Thyroid gland (tissue), 4 donors: Measurements from ENCODE around the gene ADCY9. TPM values are rescaled to one million over a fixed set of nuclear protein-coding genes. Genes with fewer than 3 reads are reported as not detected.
"Not testable (repeated sequence)": the region's sequence is repeated elsewhere in the genome, so short reads cannot be mapped to it uniquely, and the experiment has no call there.

Experiments used
- DNase-seq, 2 donors: peaks; one replicate each; pipeline ENCODE4 v3.0.0-alpha.2; 2019
- H3K27ac ChIP-seq, 3 donors: fragments of 200-600 bp; sonication (generic); 1 replicate in 2 of 3; 2 replicates in 1 of 3; pipeline ENCODE4 v1.5.1; 2016 to 2019; ENCODE audit warnings: mild to moderate bottlenecking in 1 of 3, moderate library complexity in 1 of 3
- H3K27me3 ChIP-seq: fragments of 200-600 bp; sonication (generic); one replicate; pipeline ENCODE4 v1.5.1; 2019
- H3K36me3 ChIP-seq, 2 donors: fragments of 200-600 bp; sonication (generic); one replicate each; pipeline ENCODE4 v1.5.1; 2016 to 2019
- H3K4me1 ChIP-seq, 2 donors: fragments of 200-600 bp; sonication (generic); one replicate each; pipeline ENCODE4 v1.5.1; 2017 to 2019
- H3K4me3 ChIP-seq, 3 donors: fragments of 200-600 bp; sonication (generic); replicated peaks in 1 of 3; 1 replicate in 2 of 3; 2 replicates in 1 of 3; pipeline ENCODE4 v1.5.1; 2016; ENCODE audit warnings: mild to moderate bottlenecking in 1 of 3
- H3K9me3 ChIP-seq: fragments of 200-600 bp; sonication (generic); one replicate; pipeline ENCODE4 v1.5.1; 2017
- CTCF ChIP-seq, 6 experiments: fragments of 200-600 bp in 3 of 6; fragments of 450-650 bp in 3 of 6; sonication (generic) in 3 of 6; IDR thresholded peaks; one replicate each; pipeline ENCODE4 v1.5.1; 2016 to 2019; ENCODE audit warnings: antibody characterized with exemption in 6 of 6, mild to moderate bottlenecking in 2 of 6, inconsistent platforms in 1 of 6, moderate library complexity in 1 of 6
- POLR2A ChIP-seq, 2 donors: fragments of 450-650 bp; IDR thresholded peaks; one replicate each; pipeline ENCODE4 v1.6.1; 2017; ENCODE audit warnings: antibody characterized with exemption in 2 of 2, mild to moderate bottlenecking in 2 of 2, moderate library complexity in 1 of 2
- WGBS, 2 donors: methylation state at CpG; one replicate each; pipeline ENCODE4 v1.1.5; 2017; 5-methylcytosine and 5-hydroxymethylcytosine counted together
- intact Hi-C: fragments of 100-400 bp; cut with DNase I; formaldehyde crosslinking; loops from one replicate; pipeline ENCODE4 v1.15.1; 2023
- total RNA-seq, 4 donors: library from RNA; depleted of rRNA; stranded (reverse); fragments of >200 nt; gene quantifications; one replicate each; pipeline ENCODE4 v1.2.3, GENCODE V29; 2016

ADCY9 gene
- total RNA-seq, 4 donors from 2014 or later, result 61.4 to 123 (median 94.1) TPM

GRCh38 chr16:3934491-3935181, 181.6 kb downstream of the ADCY9 start:
- no peak for DNase-seq
- Histone ChIP-seq H3K9me3 (no peaks in the 10 kb centered on the region), H3K27me3 (no peaks in the 10 kb centered on the region), H3K4me1 (peaks cover 15 to 17% of the 10 kb centered on the region in 2 donors), H3K36me3 (no peaks in the 10 kb centered on the region), H3K27ac (no peak overlapping the region), H3K4me3 (no peak overlapping the region)
- TF ChIP-seq CTCF (IDR thresholded peaks at IDR 0.05) (no peak), POLR2A (IDR thresholded peaks at IDR 0.05) (no peak)
- 83 to 84% methylated on average over 13 of the region's 13 CpGs for WGBS, 2 donors
- intact Hi-C loops, result loop anchor here (10.0 kb wide), 1 partner anchor 180 kb away; the partner anchor contains the start of gene ADCY9

DNA sequence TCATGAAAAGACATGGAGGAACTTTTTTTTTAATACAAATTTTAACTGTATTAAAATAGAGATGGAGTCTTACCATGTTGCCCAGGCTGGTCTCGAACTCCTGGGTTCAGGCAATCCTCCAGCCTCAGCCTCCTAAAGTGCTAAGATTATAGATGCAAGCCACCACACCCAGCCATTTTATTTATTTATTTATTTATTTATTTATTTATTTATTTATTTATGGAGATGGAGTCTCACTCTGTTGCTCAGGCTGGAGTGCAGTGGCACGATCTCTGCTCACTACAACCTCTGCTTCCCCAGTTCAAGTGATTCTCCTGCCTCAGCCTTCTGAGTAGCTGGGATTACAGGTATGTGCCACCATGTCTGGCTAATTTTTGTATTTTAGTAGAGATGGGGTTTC, 189.1 kb downstream of the ADCY9 start:
- WGBS, 2 donors, result 97 to 98% methylated on average over 2 of the region's 2 CpGs
- H3K36me3 ChIP-seq, H3K4me1 ChIP-seq, H3K27ac ChIP-seq, intact Hi-C loops, H3K27me3 ChIP-seq, DNase-seq, H3K4me3 ChIP-seq, H3K9me3 ChIP-seq: not testable (repeated sequence)

DNA sequence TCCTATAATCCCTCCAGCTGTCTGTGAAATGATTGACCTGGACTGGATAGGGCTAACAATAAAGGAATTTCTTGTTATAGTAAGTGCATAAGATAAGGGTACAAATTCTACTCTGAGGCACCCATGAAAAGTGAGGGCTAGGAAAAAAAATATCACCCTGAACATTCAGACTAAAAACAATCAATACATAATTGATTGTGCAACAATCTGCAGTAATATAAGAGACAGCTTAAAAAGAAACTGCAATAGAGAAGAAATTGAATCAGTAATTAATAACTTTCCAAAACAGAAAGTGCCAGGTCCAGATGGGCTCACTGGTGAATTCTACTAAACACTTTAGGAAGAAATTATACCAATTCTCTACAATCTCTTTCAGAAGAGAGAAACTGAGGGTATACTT, 191.5 kb downstream of the ADCY9 start:
- H3K4me3 ChIP-seq, result no peak overlapping the region
- intact Hi-C loops, result no loop called here

GRCh38 chr16:3922241-3922640, 194.0 kb downstream of the ADCY9 start:
- no peaks in the 10 kb centered on the region for H3K9me3 ChIP-seq
- H3K27ac ChIP-seq, result no peak overlapping the region
- H3K4me3 ChIP-seq, result no peak overlapping the region
- H3K36me3 ChIP-seq, result no peaks in the 10 kb centered on the region
- DNase-seq, result no peak
- intact Hi-C loops, result no loop called here
- H3K4me1 ChIP-seq, result no peaks in the 10 kb centered on the region
- TF ChIP-seq CTCF (IDR thresholded peaks at IDR 0.05) (no peak), POLR2A (IDR thresholded peaks at IDR 0.05) (no peak)
- WGBS, 2 donors, result 54 to 74% methylated on average over 12 to 13 of the region's 13 CpGs
- no peaks in the 10 kb centered on the region for H3K27me3 ChIP-seq

More for the DNA sequence above, 191.5 kb downstream of the ADCY9 start:
- H3K4me1 ChIP-seq, result no peaks in the 10 kb centered on the region
- H3K27ac ChIP-seq, result no peak overlapping the region
- no peaks in the 10 kb centered on the region for H3K36me3 ChIP-seq
- no peak for DNase-seq
- no peaks in the 10 kb centered on the region for H3K9me3 ChIP-seq
- no peak for TF ChIP-seq CTCF (IDR thresholded peaks at IDR 0.05)
- H3K27me3 ChIP-seq, result no peaks in the 10 kb centered on the region

DNA sequence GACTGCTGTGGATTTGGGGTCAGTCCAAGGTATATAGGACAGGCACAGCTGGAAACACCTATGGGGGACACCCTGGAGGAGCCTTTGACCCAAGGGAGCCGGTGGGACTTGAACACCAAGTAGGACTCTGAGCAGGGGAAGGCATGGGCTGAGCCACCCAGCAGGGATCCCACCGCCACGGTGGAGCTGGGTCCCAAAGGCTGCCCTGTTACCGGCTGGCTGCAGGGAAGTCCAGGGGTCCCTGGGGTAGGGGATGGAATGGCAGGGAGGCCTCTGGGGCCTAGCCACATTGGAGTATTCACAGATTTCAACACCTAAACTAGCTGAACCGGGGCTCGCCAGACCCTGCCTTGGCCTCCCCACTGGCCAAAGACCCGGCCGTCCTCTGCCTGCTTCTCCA, 196.0 kb downstream of the ADCY9 start:
- TF ChIP-seq CTCF (IDR thresholded peaks at IDR 0.05) (no peak), POLR2A (IDR thresholded peaks at IDR 0.05) (no peak)
- Histone ChIP-seq H3K27ac (no peak overlapping the region), H3K4me3 (no peak overlapping the region), H3K36me3 (no peaks in the 10 kb centered on the region), H3K27me3 (no peaks in the 10 kb centered on the region), H3K9me3 (no peaks in the 10 kb centered on the region), H3K4me1 (peaks cover 0 to 8% of the 10 kb centered on the region in 2 donors)
- WGBS, 2 donors, result 88% methylated on average over 3 to 8 of the region's 8 CpGs
- DNase-seq, result no peak
- intact Hi-C loops, result no loop called here
